Loucy (cell line): ENCODE data around the gene SMIM10L1.
A peak's percentile ranks its signal among the peaks of the same experiment; 100 is the strongest.

Experiments
- H2AFZ ChIP-seq: fragments of 200-600 bp; sonication (generic); 2 replicates; pipeline ENCODE4 v1.6.0; 2016; ENCODE audit warnings: antibody characterized with exemption, mild to moderate bottlenecking, low read length, moderate library complexity
- H3F3A ChIP-seq: fragments of 200-600 bp; 2 replicates; pipeline ENCODE4 v1.6.0; 2016; ENCODE audit warnings: antibody characterized with exemption, low read depth, mild to moderate bottlenecking
- H3K27me3 ChIP-seq: fragments of 200-600 bp; sonication (generic); 2 replicates; pipeline ENCODE4 v1.6.1; 2014; ENCODE audit warnings: low read length, mild to moderate bottlenecking; ENCODE audit not compliant: insufficient read depth, poor library complexity, severe bottlenecking
- H3K36me3 ChIP-seq: fragments of 200-600 bp; sonication (generic); 2 replicates; pipeline ENCODE4 v1.6.1; 2016; ENCODE audit warnings: low read length; ENCODE audit not compliant: insufficient read depth
- H3K4me1 ChIP-seq: fragments of 200-600 bp; sonication (generic); 2 replicates; pipeline ENCODE4 v1.5.1; 2014; ENCODE audit warnings: low read length, mild to moderate bottlenecking; ENCODE audit not compliant: insufficient read depth, poor library complexity, severe bottlenecking
- H3K4me2 ChIP-seq: fragments of 200-600 bp; sonication (generic); 2 replicates; pipeline ENCODE4 v1.6.0; 2014; ENCODE audit warnings: antibody characterized with exemption, low read length, low read depth, mild to moderate bottlenecking; ENCODE audit not compliant: poor library complexity, severe bottlenecking
- H3K4me3 ChIP-seq: fragments of 200-600 bp; sonication (generic); 2 replicates; pipeline ENCODE4 v1.5.1; 2014; ENCODE audit warnings: low read length, mild to moderate bottlenecking, mixed read lengths; ENCODE audit not compliant: poor library complexity, severe bottlenecking
- H3K79me2 ChIP-seq: fragments of 200-600 bp; sonication (generic); 2 replicates; pipeline ENCODE4 v1.6.1; 2014; ENCODE audit warnings: low read length; ENCODE audit not compliant: insufficient read depth
- H3K9ac ChIP-seq: fragments of 200-600 bp; sonication (generic); 2 replicates; pipeline ENCODE4 v1.6.0; 2014; ENCODE audit warnings: mild to moderate bottlenecking, low read depth, low read length, moderate library complexity; ENCODE audit not compliant: poor library complexity, severe bottlenecking
- H3K9me2 ChIP-seq: fragments of 200-600 bp; sonication (generic); replicated peaks from 2 replicates; pipeline ENCODE4 v1.6.1; 2016; ENCODE audit warnings: low read depth, low read length, mixed read lengths
- H3K9me3 ChIP-seq: fragments of 200-600 bp; sonication (generic); 2 replicates; pipeline ENCODE4 v1.6.1; 2014; ENCODE audit warnings: mild to moderate bottlenecking, antibody characterized with exemption, low read length, low read depth; ENCODE audit not compliant: insufficient read depth
- H4K20me1 ChIP-seq: fragments of 200-600 bp; sonication (generic); 2 replicates; pipeline ENCODE4 v1.6.0; 2014; ENCODE audit warnings: antibody characterized with exemption, low read length, mild to moderate bottlenecking; ENCODE audit not compliant: insufficient read depth, poor library complexity, severe bottlenecking
- CTCF ChIP-seq: fragments of 200-600 bp; sonication (generic); conservative IDR thresholded peaks from 2 replicates; pipeline ENCODE4 v1.5.1; 2014; ENCODE audit warnings: mild to moderate bottlenecking, antibody characterized with exemption, low read length
- EZH2phosphoT487 ChIP-seq: fragments of 200-600 bp; IDR thresholded peaks from 2 replicates; pipeline ENCODE4 v1.6.1; 2018; ENCODE audit warnings: antibody characterized with exemption, mild to moderate bottlenecking, moderate library complexity, borderline replicate concordance

SMIM10L1 gene

DNA sequence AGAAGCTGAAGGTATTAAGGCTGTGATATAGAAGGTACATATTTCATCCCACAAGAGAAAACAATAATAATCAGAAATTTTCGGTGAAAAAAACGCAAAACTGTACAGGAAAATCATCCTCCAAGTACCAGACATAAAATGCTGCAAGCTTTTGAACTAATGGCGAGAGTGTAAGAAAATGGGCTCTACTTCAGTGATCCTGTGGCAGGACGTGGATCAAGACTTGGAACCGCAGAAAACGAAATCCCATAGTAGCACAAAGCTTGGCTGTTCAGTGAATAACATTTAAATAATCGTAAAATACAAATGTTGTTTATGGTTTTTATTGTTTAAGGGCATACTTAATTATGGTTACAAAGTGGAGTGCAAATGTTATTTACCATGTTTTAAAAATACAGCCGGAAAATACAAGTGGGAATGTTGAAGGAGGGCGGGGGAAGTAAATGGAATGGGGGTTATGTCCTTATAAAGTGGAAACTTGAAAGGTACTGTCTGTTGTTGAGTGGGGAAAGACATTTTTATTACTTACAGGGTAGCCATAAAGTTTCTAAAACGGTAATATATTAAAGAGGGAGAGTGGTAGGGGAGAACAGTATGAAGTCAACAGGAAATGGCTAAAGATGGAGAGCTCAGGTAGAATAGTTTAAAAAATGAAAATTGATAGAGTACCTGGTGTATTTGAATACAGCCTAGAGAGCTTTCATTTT is 1.1 kb downstream of the SMIM10L1 start:
- Histone ChIP-seq H3K9me2 (no peaks in the 10 kb centered on the region), H3K27me3 (no peaks in the 10 kb centered on the region), H3K9ac (peak overlapping the region; percentile 74), H3K36me3 (no peaks in the 10 kb centered on the region), H2AFZ (peak overlapping the region; percentile 47; the same call in 1 of the 2 replicates), H3K4me2 (peak overlapping the region; percentile 93), H3K9me3 (no peaks in the 10 kb centered on the region), H3K79me2 (peaks cover 53% of the 10 kb centered on the region), H4K20me1 (peaks cover 34% of the 10 kb centered on the region), H3K4me3 (peak overlapping the region; percentile 80), H3F3A (no peaks in the 10 kb centered on the region), H3K4me1 (peaks cover 32% of the 10 kb centered on the region)
- TF ChIP-seq CTCF (no peak), EZH2phosphoT487 (no peak)

GRCh38 chr12:11174022-11174421 is 3.0 kb downstream of the SMIM10L1 start:
- Histone ChIP-seq H3K27me3 (no peaks in the 10 kb centered on the region), H3K9me3 (no peaks in the 10 kb centered on the region), H3K36me3 (no peaks in the 10 kb centered on the region), H3K9ac (no peak overlapping the region), H3F3A (no peaks in the 10 kb centered on the region), H2AFZ (no peak overlapping the region), H3K4me2 (peak overlapping the region; percentile 27), H3K4me3 (no peak overlapping the region), H3K9me2 (no peaks in the 10 kb centered on the region), H3K4me1 (peaks cover 28% of the 10 kb centered on the region), H4K20me1 (peaks cover 33% of the 10 kb centered on the region), H3K79me2 (peaks cover 38% of the 10 kb centered on the region)
- no peak for TF ChIP-seq EZH2phosphoT487
- no peak for TF ChIP-seq CTCF

- H3K79me2 ChIP-seq, result peaks cover 4% of the 10 kb centered on the region; the same call in 1 of the 2 replicates
- no peak overlapping the region for H3K4me3 ChIP-seq
- H3K4me2 ChIP-seq, result no peak overlapping the region
- TF ChIP-seq CTCF, result no peak
- no peak for TF ChIP-seq EZH2phosphoT487
- no peaks in the 10 kb centered on the region for H3F3A ChIP-seq
- H4K20me1 ChIP-seq, result peaks cover 4% of the 10 kb centered on the region
- no peaks in the 10 kb centered on the region for H3K9me2 ChIP-seq
- H3K9ac ChIP-seq, result no peak overlapping the region
- H3K27me3 ChIP-seq, result no peaks in the 10 kb centered on the region
- H3K36me3 ChIP-seq, result no peaks in the 10 kb centered on the region
- H3K9me3 ChIP-seq, result no peaks in the 10 kb centered on the region
- H3K4me1 ChIP-seq, result peaks cover 3% of the 10 kb centered on the region
- H2AFZ ChIP-seq, result no peak overlapping the region
These were observed 7.3 kb downstream of the SMIM10L1 start for GRCh38 chr12:11178250-11178649.
